ENCODE results near the gene CYP2C19.
"Not testable (repeated sequence)": the region's sequence is repeated elsewhere in the genome, so short reads cannot be mapped to it uniquely, and the experiment has no call there.

The CYP2C19 gene

GRCh38 chr10:94762393-94762792 is at the start of gene CYP2C19:
Gene CYP2C19, plus strand, starts transcription at chr10:94762681. Its CDS starts 25 bp downstream, at chr10:94762706.
- Mint-ChIP-seq H3K27me3 (no peaks in the 10 kb centered on the region), H3K9me3 (peaks cover 3% of the 10 kb centered on the region in 2 donors), H3K4me1 (no peaks in the 10 kb centered on the region), H3K27ac (no peak within 1 kb of the TSS), H3K36me3 (no peaks in the 10 kb centered on the region), H3K4me3 (no peak within 1 kb of the TSS)
- DNase-seq (no peak), ATAC-seq (replicated peaks) (no peak)

DNA sequence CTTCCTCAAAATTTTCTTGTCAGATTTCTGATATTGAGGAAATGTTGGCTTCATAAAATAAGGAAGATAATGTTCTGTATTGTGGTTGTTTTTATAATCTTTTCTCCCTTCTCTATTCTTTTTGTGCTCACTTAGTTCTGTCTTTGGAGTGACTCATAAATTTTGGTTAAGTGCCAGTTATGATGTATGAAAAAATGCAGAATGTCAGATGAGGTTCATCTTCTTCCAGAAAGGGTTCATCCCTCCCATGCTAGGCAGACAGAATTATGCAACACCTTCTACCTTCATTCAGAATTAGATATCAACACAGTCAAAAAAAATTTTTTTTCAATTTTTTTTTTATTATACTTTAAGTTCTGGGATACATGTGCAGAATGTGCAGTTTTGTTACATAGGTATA is 36.6 kb upstream of the CYP2C19 start:
- H3K27ac Mint-ChIP-seq, result no peak overlapping the region
- DNase-seq (no peak), ATAC-seq (replicated peaks) (no peak)
- no peaks in the 10 kb centered on the region for H3K4me1 Mint-ChIP-seq
- peaks cover 7 to 9% of the 10 kb centered on the region in 2 donors for H3K27me3 Mint-ChIP-seq
- no peak overlapping the region for H3K4me3 Mint-ChIP-seq
- H3K36me3 Mint-ChIP-seq, result no peaks in the 10 kb centered on the region
- no peaks in the 10 kb centered on the region for H3K9me3 Mint-ChIP-seq

GRCh38 chr10:94735197-94735596 is 27.3 kb upstream of the CYP2C19 start:
- Mint-ChIP-seq H3K36me3 (no peaks in the 10 kb centered on the region), H3K27me3 (no peaks in the 10 kb centered on the region), H3K4me3 (no peak overlapping the region), H3K9me3 (peaks cover 7 to 14% of the 10 kb centered on the region in 2 donors), H3K27ac (no peak overlapping the region), H3K4me1 (no peaks in the 10 kb centered on the region)
- ATAC-seq (replicated peaks) (no peak), DNase-seq (no peak)

GRCh38 chr10:94738588-94738987 is 23.9 kb upstream of the CYP2C19 start:
- Mint-ChIP-seq H3K9me3 (peaks cover 18 to 33% of the 10 kb centered on the region in 2 donors), H3K27ac (no peak overlapping the region), H3K4me3 (no peak overlapping the region), H3K4me1 (no peaks in the 10 kb centered on the region), H3K27me3 (peaks cover 6% of the 10 kb centered on the region in 2 donors), H3K36me3 (peaks cover 0 to 3% of the 10 kb centered on the region in 2 donors)
- ATAC-seq (replicated peaks) (no peak), DNase-seq (no peak)

DNA sequence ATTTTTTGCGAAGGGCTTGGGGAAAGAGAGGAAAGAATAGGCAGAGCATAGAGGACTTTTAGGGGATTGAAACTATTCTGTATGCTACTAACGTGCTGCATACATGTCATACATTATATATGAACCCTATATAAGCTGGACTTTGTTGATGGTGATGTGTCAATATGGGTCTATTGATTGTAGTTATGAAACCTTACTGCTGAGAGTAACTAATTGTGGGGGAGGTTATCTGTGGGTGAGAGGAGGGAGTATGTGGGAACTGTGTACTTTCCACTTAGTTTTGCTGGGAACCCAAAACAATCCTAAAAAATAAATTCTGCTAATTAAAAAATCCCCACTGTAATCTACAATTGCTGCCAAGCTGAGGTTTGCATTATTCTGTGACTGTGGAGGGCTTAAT is 15.3 kb upstream of the CYP2C19 start:
- no peak for ATAC-seq (replicated peaks)
- Mint-ChIP-seq H3K36me3 (peaks cover 0 to 3% of the 10 kb centered on the region in 2 donors), H3K27ac (no peak overlapping the region), H3K27me3 (peaks cover 6% of the 10 kb centered on the region in 2 donors), H3K4me3 (no peak overlapping the region), H3K9me3 (peaks cover 15 to 19% of the 10 kb centered on the region in 2 donors), H3K4me1 (no peaks in the 10 kb centered on the region)
- DNase-seq, result no peak

GRCh38 chr10:94747838-94748237 is 14.6 kb upstream of the CYP2C19 start:
- no peaks in the 10 kb centered on the region for H3K36me3 Mint-ChIP-seq
- no peak overlapping the region for H3K27ac Mint-ChIP-seq
- no peak for DNase-seq
- no peak for ATAC-seq (replicated peaks)
- H3K4me3 Mint-ChIP-seq, result no peak overlapping the region
- H3K9me3 Mint-ChIP-seq, result peaks cover 12 to 14% of the 10 kb centered on the region in 2 donors
- H3K27me3 Mint-ChIP-seq, result peaks cover 0 to under 1% of the 10 kb centered on the region in 2 donors
- no peaks in the 10 kb centered on the region for H3K4me1 Mint-ChIP-seq

- Mint-ChIP-seq H3K4me3 (no peak overlapping the region), H3K9me3 (peaks cover 0 to 2% of the 10 kb centered on the region in 2 donors), H3K27ac (no peak overlapping the region), H3K4me1 (no peaks in the 10 kb centered on the region), H3K36me3 (no peaks in the 10 kb centered on the region), H3K27me3 (no peaks in the 10 kb centered on the region)
- ATAC-seq (replicated peaks) (no peak), DNase-seq (no peak)
These were observed 4.6 kb upstream of the CYP2C19 start for GRCh38 chr10:94757916-94758315.

DNA sequence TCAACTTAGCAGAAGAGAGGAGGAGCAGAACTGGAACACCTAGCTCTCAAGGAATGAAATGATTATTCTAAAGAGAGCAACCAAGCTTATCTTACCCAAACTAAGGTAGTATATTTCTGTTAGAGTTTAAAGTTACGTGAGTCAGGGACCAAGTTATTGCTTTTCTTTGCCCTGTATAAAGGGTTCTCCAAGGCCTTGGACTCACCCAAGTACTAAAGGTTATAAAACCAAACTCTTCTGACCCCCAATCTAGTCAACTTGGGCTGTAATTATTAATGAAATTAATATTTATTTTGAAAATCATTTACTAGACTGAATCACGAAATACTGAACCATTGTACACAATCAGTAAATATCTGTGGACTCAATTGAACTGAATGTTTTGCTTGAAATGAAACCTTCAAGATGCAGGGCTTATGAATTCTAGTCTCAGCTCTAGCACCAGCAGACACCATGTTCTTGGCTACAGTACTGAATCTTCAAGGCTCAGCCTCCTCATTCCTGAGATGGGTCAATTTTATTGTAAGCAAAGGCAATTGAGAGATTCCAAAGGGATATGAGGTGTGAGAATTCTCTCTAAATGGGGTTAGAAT is 1.8 kb upstream of the CYP2C19 start:
- no peak for ATAC-seq (replicated peaks)
- Mint-ChIP-seq H3K27ac (no peak overlapping the region), H3K4me1 (no peaks in the 10 kb centered on the region), H3K36me3 (no peaks in the 10 kb centered on the region), H3K4me3 (no peak overlapping the region), H3K27me3 (no peaks in the 10 kb centered on the region), H3K9me3 (peaks cover 3% of the 10 kb centered on the region in 2 donors)
- no peak for DNase-seq

GRCh38 chr10:94775425-94775824 is 12.9 kb downstream of the CYP2C19 start:
- not testable (repeated sequence) for H3K36me3 Mint-ChIP-seq; H3K27me3 Mint-ChIP-seq; DNase-seq; H3K4me3 Mint-ChIP-seq; H3K27ac Mint-ChIP-seq; H3K4me1 Mint-ChIP-seq; H3K9me3 Mint-ChIP-seq; ATAC-seq (replicated peaks)

DNA sequence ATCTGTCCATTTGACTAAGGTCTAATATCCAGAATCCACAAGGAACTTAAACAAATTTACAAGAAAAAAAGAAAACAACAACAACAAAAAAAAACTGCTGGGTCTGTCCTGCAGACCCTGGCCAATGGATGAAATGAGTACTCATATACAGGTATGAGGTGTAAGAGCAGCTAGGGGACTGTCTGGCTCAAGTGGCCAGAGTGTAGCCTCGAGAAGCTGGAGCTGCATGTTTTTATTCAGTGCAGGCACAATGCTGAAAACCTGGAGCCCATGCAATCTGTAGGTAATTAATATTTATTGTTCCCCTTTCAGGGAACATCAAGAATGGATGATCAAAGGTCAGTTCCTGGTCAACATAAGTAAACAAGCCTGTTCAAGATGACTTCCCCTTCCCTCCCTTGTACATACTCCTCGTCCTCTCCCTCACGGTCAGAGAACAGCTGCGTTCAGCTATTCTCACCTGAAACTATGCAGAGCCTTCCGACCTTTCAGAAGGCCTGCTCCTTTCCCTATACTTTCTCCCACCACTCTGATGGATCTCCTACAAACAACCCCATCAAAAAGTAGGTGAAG is 15.5 kb downstream of the CYP2C19 start:
- no peak overlapping the region for H3K4me3 Mint-ChIP-seq
- no peaks in the 10 kb centered on the region for H3K4me1 Mint-ChIP-seq
- ATAC-seq (replicated peaks) (no peak), DNase-seq (no peak)
- H3K27me3 Mint-ChIP-seq, result peaks cover 0 to 6% of the 10 kb centered on the region in 2 donors
- H3K36me3 Mint-ChIP-seq, result no peaks in the 10 kb centered on the region
- H3K27ac Mint-ChIP-seq, result no peak overlapping the region
- peaks cover 2 to 7% of the 10 kb centered on the region in 2 donors for H3K9me3 Mint-ChIP-seq

- Mint-ChIP-seq H3K27me3 (no peaks in the 10 kb centered on the region), H3K27ac (no peak overlapping the region), H3K36me3 (no peaks in the 10 kb centered on the region), H3K9me3 (peaks cover 3 to 8% of the 10 kb centered on the region in 2 donors), H3K4me3 (no peak overlapping the region), H3K4me1 (no peaks in the 10 kb centered on the region)
- ATAC-seq (replicated peaks) (no peak), DNase-seq (no peak)
These were observed 18.4 kb downstream of the CYP2C19 start for GRCh38 chr10:94780844-94781243.

DNA sequence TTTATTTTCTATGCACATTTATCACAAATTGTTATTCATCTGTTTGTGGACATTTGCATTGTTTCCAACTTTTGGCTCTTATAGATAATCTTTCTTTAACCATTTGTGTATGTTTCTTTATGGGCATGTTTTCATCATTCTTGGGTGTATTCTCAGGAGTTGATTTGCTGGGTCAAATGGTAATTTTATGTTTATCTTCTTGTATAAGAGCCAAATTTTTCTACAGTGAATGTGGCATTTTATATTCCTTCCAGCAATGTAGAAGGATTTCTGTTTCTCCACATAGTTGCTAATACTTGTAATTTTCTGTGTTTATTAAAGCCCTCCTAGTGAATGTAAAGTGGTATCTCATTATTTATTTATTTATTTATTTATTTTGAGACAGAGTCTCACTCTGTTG is 21.8 kb downstream of the CYP2C19 start:
- peaks cover 2 to 4% of the 10 kb centered on the region in 2 donors for H3K9me3 Mint-ChIP-seq
- no peak overlapping the region for H3K4me3 Mint-ChIP-seq
- DNase-seq (no peak), ATAC-seq (replicated peaks) (no peak)
- H3K36me3 Mint-ChIP-seq, result no peaks in the 10 kb centered on the region
- H3K4me1 Mint-ChIP-seq, result no peaks in the 10 kb centered on the region
- H3K27ac Mint-ChIP-seq, result no peak overlapping the region
- H3K27me3 Mint-ChIP-seq, result no peaks in the 10 kb centered on the region

GRCh38 chr10:94785211-94785610 is 22.7 kb downstream of the CYP2C19 start:
- Mint-ChIP-seq H3K27me3 (no peaks in the 10 kb centered on the region), H3K27ac (no peak overlapping the region), H3K9me3 (peaks cover 4 to 5% of the 10 kb centered on the region in 2 donors), H3K4me1 (no peaks in the 10 kb centered on the region), H3K4me3 (no peak overlapping the region), H3K36me3 (no peaks in the 10 kb centered on the region)
- ATAC-seq (replicated peaks) (no peak), DNase-seq (no peak)

- not testable (repeated sequence) for H3K27ac Mint-ChIP-seq; H3K36me3 Mint-ChIP-seq; DNase-seq; H3K4me3 Mint-ChIP-seq; ATAC-seq (replicated peaks); H3K4me1 Mint-ChIP-seq; H3K27me3 Mint-ChIP-seq
- H3K9me3 Mint-ChIP-seq, result peaks cover 14 to 16% of the 10 kb centered on the region in 2 donors
These were observed 38.1 kb downstream of the CYP2C19 start for GRCh38 chr10:94800551-94800950.

GRCh38 chr10:94803307-94803706 is 40.8 kb downstream of the CYP2C19 start:
- DNase-seq, result no peak
- no peak overlapping the region for H3K27ac Mint-ChIP-seq
- no peaks in the 10 kb centered on the region for H3K27me3 Mint-ChIP-seq
- no peak for ATAC-seq (replicated peaks)
- H3K36me3 Mint-ChIP-seq, result no peaks in the 10 kb centered on the region
- peaks cover 13 to 14% of the 10 kb centered on the region in 2 donors for H3K9me3 Mint-ChIP-seq
- no peak overlapping the region for H3K4me3 Mint-ChIP-seq
- H3K4me1 Mint-ChIP-seq, result no peaks in the 10 kb centered on the region
